Keratinocyte (primary cell): Measurements from ENCODE around the gene SUOX. TPM values are rescaled to one million over a fixed set of nuclear protein-coding genes. Genes with fewer than 3 reads are reported as not detected.

ENCODE experiments used
- DNase-seq: peaks from one replicate; pipeline ENCODE4 v3.0.0-alpha.2; 2011; ENCODE audit warnings: low read depth, missing footprints, low spot score
- FAIRE-seq: peaks from 2 replicates; lab custom pipeline; 2011; peaks lifted over from hg19 to GRCh38; lab: Jason Lieb, UNC
- H2AFZ ChIP-seq: 2 replicates; pipeline ENCODE4 v1.6.0; 2012; ENCODE audit warnings: low read length, control low read depth, inconsistent platforms; ENCODE audit not compliant: control insufficient read depth
- H3K27ac ChIP-seq: 2 replicates; pipeline ENCODE4 v1.5.1; 2011; ENCODE audit warnings: low read length; ENCODE audit not compliant: control insufficient read depth, insufficient read depth
- H3K27me3 ChIP-seq: 3 replicates; pipeline ENCODE4 v1.6.0; 2011; ENCODE audit warnings: low read length; ENCODE audit not compliant: control insufficient read depth, insufficient read depth; ENCODE audit errors: extremely low read depth
- H3K36me3 ChIP-seq, 2 experiments: 2 replicates in 1 of 2; 3 replicates in 1 of 2; pipeline ENCODE4 v1.5.1; 2011; ENCODE audit warnings: low read length in 2 of 2, mild to moderate bottlenecking in 1 of 2; ENCODE audit not compliant: control insufficient read depth in 2 of 2, insufficient read depth in 2 of 2; ENCODE audit errors: extremely low read depth in 1 of 2
- H3K4me1 ChIP-seq: 3 replicates; pipeline ENCODE4 v1.5.1; 2011; ENCODE audit warnings: low read length; ENCODE audit not compliant: control insufficient read depth, insufficient read depth; ENCODE audit errors: extremely low read depth
- H3K4me2 ChIP-seq: 3 replicates; pipeline ENCODE4 v1.6.0; 2011; ENCODE audit warnings: low read depth, low read length; ENCODE audit not compliant: control insufficient read depth, insufficient read depth; ENCODE audit errors: extremely low read depth
- H3K4me3 ChIP-seq, 3 experiments: fragments of 200-600 bp in 1 of 3; sonication (generic) in 1 of 3; 2 replicates in 2 of 3; 3 replicates in 1 of 3; pipeline ENCODE4 v1.5.1; 2011 to 2016; ENCODE audit warnings: low read length in 3 of 3, mild to moderate bottlenecking in 3 of 3, control low read depth in 2 of 3, inconsistent platforms in 1 of 3, low read depth in 1 of 3, mixed read lengths in 1 of 3, mixed run types in 1 of 3, moderate library complexity in 1 of 3; ENCODE audit not compliant: control insufficient read depth in 2 of 3, insufficient read depth in 2 of 3; ENCODE audit errors: extremely low read depth in 1 of 3
- H3K79me2 ChIP-seq: 2 replicates; pipeline ENCODE4 v1.6.0; 2012; ENCODE audit warnings: low read length; ENCODE audit not compliant: control insufficient read depth, insufficient read depth
- H3K9ac ChIP-seq: 3 replicates; pipeline ENCODE4 v1.6.0; 2011; ENCODE audit warnings: low read length; ENCODE audit not compliant: control insufficient read depth, insufficient read depth; ENCODE audit errors: extremely low read depth
- H3K9me1 ChIP-seq: 3 replicates; pipeline ENCODE4 v1.6.0; 2011; ENCODE audit warnings: low read length; ENCODE audit not compliant: control insufficient read depth, insufficient read depth; ENCODE audit errors: extremely low read depth
- H3K9me3 ChIP-seq: 2 replicates; pipeline ENCODE4 v1.5.1; 2012; ENCODE audit warnings: low read depth, low read length; ENCODE audit not compliant: control insufficient read depth
- H4K20me1 ChIP-seq: 3 replicates; pipeline ENCODE4 v1.6.0; 2011; ENCODE audit warnings: low read length; ENCODE audit not compliant: control insufficient read depth, insufficient read depth; ENCODE audit errors: extremely low read depth
- EZH2 ChIP-seq: IDR thresholded peaks from one replicate; pipeline ENCODE4 v1.6.1; 2012; ENCODE audit warnings: inconsistent platforms, mild to moderate bottlenecking, low read length, moderate library complexity
- dilution Hi-C: fragments of 300-500 bp; cut with MboI; formaldehyde crosslinking; loops from one replicate; pipeline ENCODE4 v1.7.0; 2020; ENCODE audit warnings: low sequenced_read_pairs; ENCODE audit not compliant: extremely low pct_ligation_motif_present
- polyA plus RNA-seq, 5 experiments: library from polyadenylated mRNA; depleted of rRNA in 3 of 5; stranded (reverse) in 3 of 5; stranded (forward) in 1 of 5; unstranded in 1 of 5; fragments of >200 nt; gene quantifications; 1 replicate in 1 of 5; 2 replicates in 3 of 5; 3 replicates in 1 of 5; pipeline versions ENCODE4 v1.2.1 to v1.2.3, GENCODE V29; 2011 to 2012; ENCODE audit warnings: missing spikeins in 2 of 5, low read depth in 1 of 5, low replicate concordance in 1 of 5
- TF ChIP-seq, protein P1 (sequence below), 3 experiments: IDR thresholded peaks in 1 of 3; conservative IDR thresholded peaks in 1 of 3; optimal IDR thresholded peaks in 1 of 3; 2 replicates in 2 of 3; 3 replicates in 1 of 3; pipeline versions ENCODE3 to v1.5.1; 2011; ENCODE audit warnings: low read length in 3 of 3, mild to moderate bottlenecking in 3 of 3, moderate library complexity in 2 of 3, control low read depth in 1 of 3, inconsistent platforms in 1 of 3; ENCODE audit not compliant: insufficient read depth in 2 of 3; ENCODE audit errors: extremely low read depth in 1 of 3

The SUOX gene
- polyA plus RNA-seq, 1 donor (not counting 4 experiments of a cell fraction or from before 2014, with no cell fraction given), result 9.0 TPM

DNA sequence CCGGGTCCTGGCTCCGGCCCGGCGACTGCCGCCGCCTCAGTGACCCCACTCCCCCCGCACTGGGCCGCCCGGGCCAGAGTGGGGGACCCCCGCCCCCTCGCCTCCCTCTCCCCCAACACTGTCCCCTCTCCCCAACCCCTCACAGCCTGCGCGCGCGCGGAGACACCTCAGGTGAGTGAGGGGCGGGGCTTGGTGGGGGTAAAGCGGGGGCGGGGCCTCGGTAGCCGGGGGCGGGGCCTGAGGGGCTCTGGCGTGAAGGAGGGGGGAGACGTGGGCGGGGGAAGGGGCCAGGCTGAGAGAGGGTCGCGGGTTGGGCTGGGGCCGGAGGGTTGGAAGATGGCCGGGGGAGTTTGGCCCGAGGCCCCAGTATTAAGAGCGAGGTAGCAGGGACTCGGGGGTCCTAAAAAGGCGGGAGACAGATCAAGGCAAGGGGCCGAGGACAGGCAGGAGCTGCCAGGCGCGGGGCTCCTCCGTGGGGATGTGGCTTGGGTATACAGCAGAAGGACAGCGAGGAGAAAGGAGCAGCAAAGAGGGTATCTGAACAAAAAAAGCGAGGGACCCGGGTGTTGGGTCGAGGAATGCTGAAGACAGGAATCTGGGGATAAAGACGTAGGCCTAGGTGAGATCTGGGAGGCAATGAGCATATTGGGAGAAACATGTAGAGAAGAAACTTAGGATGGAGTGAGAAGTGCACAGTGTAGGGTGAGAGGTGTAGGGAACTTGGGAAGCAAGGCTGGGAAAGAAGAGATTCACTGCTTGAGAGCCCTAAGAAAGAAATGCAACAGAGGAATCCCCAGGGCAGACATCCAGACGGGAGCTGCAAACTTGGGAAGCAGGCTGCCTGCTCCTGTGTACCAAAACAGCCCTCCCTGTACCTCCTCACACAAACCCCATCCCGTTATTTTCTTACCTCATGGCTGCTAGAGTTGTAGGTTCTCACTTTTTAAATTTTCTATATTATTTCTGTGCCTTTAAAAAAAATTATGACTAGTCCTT lies 10.8 kb downstream of the SUOX start:
- Histone ChIP-seq H3K36me3 (peaks cover 4 to 7% of the 10 kb centered on the region in 2 experiments), H3K4me3 (peak overlapping the region; percentile 58 to 76 (median 71)), H2AFZ (peak overlapping the region; percentile 89), H3K79me2 (no peaks in the 10 kb centered on the region), H4K20me1 (no peaks in the 10 kb centered on the region), H3K4me1 (peaks cover 5% of the 10 kb centered on the region), H3K9me3 (no peaks in the 10 kb centered on the region), H3K27me3 (no peaks in the 10 kb centered on the region), H3K9ac (peak overlapping the region; percentile 63), H3K4me2 (peak overlapping the region; percentile 94), H3K27ac (peak overlapping the region; percentile 45), H3K9me1 (no peaks in the 10 kb centered on the region)
- DNase-seq, result no peak
- TF ChIP-seq, protein P1, sequence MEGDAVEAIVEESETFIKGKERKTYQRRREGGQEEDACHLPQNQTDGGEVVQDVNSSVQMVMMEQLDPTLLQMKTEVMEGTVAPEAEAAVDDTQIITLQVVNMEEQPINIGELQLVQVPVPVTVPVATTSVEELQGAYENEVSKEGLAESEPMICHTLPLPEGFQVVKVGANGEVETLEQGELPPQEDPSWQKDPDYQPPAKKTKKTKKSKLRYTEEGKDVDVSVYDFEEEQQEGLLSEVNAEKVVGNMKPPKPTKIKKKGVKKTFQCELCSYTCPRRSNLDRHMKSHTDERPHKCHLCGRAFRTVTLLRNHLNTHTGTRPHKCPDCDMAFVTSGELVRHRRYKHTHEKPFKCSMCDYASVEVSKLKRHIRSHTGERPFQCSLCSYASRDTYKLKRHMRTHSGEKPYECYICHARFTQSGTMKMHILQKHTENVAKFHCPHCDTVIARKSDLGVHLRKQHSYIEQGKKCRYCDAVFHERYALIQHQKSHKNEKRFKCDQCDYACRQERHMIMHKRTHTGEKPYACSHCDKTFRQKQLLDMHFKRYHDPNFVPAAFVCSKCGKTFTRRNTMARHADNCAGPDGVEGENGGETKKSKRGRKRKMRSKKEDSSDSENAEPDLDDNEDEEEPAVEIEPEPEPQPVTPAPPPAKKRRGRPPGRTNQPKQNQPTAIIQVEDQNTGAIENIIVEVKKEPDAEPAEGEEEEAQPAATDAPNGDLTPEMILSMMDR (optimal IDR thresholded peaks at IDR 0.05 in 1 of 3, IDR thresholded peaks at IDR 0.05 in 1 of 3, conservative IDR thresholded peaks at IDR 0.05 in 1 of 3; ENCODE audit: extremely low read depth in 1 of 3, insufficient read depth in 2 of 3, low read length in 3 of 3), result no peak
- no peak for TF ChIP-seq EZH2
- dilution Hi-C loops, result no loop called here
- FAIRE-seq, result peak; percentile 52

DNA sequence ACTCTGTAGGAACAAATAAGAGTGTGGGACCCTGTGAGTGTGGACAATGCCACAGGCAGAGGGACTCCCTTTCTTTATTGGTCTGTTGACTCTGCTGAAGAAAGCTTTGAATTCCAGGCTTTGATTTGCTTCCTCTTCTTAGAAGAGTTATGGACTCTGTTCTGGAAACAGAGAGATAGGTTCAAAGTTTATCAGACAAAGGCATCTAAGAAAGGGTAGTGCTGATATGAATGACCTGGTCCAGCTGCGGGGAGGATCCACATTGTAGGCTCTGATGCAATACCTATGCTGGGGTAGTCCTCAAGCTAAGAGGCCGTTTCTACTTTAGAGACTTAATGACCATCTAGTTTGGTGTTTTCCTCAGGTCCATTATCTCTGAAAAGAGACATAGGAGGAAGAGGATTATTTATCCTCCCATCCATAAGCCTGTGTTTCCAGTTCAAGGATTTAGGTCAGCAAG lies 13.1 kb downstream of the SUOX start:
- no peaks in the 10 kb centered on the region for H4K20me1 ChIP-seq
- H3K9me1 ChIP-seq, result no peaks in the 10 kb centered on the region
- H3K4me1 ChIP-seq, result peaks cover 5% of the 10 kb centered on the region
- no peak overlapping the region for H2AFZ ChIP-seq
- dilution Hi-C loops, result no loop called here
- no peak overlapping the region for H3K27ac ChIP-seq
- H3K9me3 ChIP-seq, result no peaks in the 10 kb centered on the region
- DNase-seq, result no peak
- H3K4me3 ChIP-seq, result no peak overlapping the region
- H3K36me3 ChIP-seq, result no peaks in the 10 kb centered on the region
- FAIRE-seq, result no peak
- no peaks in the 10 kb centered on the region for H3K27me3 ChIP-seq
- H3K4me2 ChIP-seq, result no peak overlapping the region
- TF ChIP-seq, protein P1 (optimal IDR thresholded peaks at IDR 0.05 in 1 of 3, IDR thresholded peaks at IDR 0.05 in 1 of 3, conservative IDR thresholded peaks at IDR 0.05 in 1 of 3; ENCODE audit: extremely low read depth in 1 of 3, insufficient read depth in 2 of 3, low read length in 3 of 3), result no peak
- TF ChIP-seq EZH2, result no peak
- no peaks in the 10 kb centered on the region for H3K79me2 ChIP-seq
- H3K9ac ChIP-seq, result no peak overlapping the region
